ENCODE measurements around the gene TRIM28.
"Not testable (repeated sequence)": the region's sequence is repeated elsewhere in the genome, so short reads cannot be mapped to it uniquely, and the experiment has no call there.

TRIM28 gene

DNA sequence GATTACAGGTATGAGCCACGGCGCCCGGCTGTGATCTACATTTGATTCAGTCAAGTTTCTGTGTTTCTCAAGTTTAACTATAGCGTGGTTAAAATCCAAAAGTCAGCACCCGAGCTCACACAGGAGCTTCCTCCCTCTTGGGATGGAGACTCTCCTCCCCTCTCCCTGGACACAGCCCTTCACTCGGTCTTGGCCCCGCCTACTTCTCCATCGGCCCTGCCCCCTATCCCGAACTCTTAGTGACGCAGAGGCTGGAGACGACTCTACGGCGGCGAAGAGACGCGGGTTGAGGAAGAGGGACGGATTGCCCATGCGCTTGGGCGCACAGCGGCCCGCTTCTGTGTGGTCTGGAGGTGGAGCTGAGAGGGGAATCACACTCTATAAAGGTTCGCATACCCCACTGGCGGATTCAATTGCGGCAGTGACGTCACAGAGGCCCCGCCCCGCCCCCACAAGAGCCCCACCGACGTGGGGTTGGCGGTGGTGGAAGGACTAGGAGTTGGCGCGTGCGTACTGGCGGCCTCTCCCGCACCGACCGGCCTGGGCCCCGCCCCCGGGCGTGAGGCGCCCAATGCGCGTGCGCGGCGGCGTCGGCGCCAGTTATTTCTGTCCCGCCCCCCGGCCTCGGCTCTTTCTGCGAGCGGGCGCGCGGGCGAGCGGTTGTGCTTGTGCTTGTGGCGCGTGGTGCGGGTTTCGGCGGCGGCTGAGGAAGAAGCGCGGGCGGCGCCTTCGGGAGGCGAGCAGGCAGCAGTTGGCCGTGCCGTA lies at the start of gene TRIM28:
Gene TRIM28 (plus strand): TSS at position 239 of the 765 bp plus-strand sequence. CDS start 694 bp downstream, outside the sequence.
- DNase-seq (ENCODE audit: low read depth), result peak; percentile 98

DNA sequence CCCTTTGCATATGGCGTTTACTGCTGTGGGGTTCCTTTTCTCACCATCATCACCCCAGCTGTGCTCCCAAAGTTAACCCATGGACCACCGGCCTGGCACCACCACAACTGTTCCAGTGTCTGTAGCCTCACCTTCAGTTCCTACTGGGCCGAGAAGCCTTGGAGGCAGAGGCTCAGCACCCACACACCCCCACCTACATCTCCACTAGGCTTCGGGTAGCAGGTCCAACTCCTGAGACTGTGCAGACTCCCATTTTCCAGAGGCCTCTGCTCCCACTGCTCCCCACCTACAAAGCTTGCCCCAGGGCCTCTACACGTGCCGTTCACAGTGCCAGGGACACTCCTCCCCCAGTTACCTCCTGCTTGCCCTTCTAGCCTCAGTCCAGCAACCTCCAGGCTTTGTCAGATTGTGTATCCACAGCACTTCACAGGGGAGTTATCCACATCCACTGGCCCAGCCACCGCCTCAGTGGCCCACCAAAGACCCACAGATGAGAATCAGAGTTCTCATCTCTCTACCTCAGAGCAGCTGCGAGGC lies 46.2 kb upstream of the TRIM28 start:
- DNase-seq (ENCODE audit: low read depth), result no peak

DNA sequence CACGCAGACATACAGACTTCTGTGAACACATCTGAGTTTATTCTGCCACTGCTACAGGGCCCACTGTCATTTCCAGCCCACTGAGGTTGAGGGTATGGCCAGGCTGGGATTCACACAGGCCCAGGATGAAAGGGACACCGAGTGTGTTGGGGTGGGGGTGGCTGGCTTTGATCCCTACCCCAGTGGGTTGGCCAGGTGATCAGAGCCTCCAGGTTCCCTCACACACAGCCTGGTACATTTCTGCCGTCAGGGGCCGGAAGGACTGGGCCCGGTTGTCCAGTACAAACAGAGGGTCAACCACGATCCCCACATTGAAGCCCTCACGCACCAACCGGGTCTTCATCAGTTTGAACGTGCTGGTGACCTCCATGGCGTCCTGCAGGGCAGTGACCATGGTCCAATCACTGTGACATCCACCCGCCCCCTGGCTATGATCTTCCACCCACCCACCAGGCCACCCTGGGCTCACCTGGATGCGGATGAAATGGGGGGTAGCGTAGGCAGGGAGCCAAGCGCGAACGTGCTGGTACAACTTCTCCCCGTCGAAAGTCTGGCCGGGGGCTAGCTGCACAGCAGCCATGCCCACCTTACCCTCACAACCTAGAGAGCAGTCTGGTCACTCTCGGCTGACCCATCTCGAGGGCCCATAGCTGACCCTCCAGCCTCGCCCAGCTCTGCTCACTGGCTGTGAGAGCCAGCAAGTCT lies 45.4 kb upstream of the TRIM28 start:
- no peak for DNase-seq (ENCODE audit: low read depth)

DNA sequence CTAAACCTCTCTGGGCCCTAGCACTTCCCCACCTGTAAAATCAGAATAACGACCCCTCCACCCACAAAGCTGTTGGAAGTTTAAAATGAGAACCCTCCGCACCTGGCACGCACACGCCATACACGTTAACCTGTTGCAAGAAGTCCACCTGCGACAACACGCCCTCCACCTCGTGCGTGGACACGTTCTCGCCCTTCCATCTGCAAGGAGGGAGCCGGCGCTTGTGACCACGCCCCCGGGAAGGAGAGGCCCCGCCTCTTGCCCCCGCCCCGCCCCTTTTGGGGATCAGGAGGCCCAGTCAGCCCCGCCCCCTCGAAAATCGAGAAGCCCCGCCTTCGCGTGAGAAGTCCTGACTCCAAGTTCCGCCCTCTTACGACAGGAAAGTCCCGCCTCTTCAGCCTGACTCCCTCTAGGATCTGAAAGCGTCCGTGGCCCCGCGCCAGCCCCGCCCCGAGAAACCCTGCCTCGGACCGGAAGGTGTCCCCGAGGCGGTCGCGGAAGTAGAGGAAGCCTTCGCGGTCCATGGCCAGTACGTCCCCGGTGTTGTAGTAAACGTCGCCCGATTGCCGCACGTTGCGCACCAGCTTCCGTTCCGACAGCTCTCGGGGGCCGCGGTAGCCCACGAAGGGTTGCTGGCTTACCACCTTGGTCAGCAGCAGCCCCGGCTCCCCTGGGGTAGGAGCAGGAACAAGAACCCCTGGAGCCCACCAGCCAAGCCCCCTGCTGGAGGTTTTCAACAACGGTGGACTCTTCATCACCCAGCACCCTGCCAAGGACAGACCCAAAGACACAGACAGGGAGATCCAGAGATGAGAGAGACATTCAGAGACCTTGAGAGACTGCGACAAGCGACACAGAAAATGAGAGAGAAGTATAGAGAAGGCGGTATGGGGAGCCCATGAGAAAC lies 44.6 kb upstream of the TRIM28 start:
- DNase-seq (ENCODE audit: low read depth), result peak; percentile 96

DNA sequence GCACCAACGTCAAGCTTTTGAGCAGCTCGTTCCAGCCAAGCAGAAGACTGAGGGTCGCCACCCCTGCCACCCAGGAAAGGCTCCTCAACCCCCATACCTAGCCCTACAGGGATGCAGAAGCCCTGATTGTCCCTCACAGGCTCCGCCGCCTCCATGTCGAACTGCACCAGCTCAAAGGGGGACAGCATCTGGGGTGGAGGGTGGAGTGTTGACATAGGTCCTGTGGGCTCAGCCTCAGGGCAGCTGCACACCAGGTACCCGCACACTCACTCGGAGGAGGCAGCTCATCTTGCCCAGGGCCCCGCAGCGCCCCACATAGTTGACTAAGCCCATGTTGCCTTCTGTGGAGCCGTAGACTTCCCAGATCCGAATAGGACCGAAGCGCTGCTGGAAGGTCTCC lies 43.6 kb upstream of the TRIM28 start:
- DNase-seq (ENCODE audit: low read depth), result no peak

DNA sequence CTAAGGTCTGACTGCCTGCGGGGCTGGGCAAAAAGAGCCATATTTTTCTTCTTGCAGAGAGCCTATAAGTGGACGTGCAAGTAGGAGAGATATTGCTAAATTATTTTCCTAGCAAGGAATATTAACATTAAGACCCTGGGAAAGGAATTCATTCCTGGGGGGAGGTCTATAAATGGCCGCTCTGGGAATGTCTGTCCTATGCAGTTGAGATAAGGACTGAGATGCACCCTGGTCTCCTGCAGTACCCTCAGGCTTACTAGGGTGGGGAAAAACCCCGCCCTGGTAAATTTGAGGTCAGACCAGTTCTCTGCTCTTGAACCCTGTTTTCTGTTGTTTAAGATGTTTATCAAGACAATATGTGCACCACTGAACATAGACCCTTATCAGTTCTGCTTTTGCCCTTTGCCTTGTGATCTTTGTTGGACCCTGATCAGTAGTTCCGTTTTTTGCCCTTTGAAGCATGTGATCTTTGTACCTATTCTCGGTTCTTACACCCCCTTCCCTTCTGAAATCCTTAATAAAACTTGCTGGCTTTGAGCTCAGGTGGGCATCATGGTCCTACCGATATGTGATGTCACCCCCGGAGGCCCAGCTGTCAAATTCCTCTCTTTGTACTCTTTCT lies 36.2 kb upstream of the TRIM28 start:
- DNase-seq (ENCODE audit: low read depth), result not testable (repeated sequence)

DNA sequence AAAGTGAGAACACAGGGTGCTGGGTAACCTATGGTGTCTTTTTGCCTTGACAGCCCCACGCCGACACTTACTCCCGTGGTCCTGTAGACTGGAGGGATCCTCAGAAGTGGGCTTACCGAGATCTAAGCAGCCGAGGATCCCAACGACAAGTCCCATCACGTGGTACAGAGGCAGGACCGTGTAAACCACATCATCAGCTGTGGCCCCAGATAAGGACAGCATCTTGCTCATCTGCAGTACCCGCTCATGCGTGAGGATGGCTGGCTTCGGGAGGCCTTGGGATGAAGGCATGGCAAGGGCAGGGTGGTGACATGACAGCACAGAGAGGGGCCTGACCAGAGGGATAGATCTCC lies 34.2 kb upstream of the TRIM28 start:
- DNase-seq (ENCODE audit: low read depth), result no peak

DNA sequence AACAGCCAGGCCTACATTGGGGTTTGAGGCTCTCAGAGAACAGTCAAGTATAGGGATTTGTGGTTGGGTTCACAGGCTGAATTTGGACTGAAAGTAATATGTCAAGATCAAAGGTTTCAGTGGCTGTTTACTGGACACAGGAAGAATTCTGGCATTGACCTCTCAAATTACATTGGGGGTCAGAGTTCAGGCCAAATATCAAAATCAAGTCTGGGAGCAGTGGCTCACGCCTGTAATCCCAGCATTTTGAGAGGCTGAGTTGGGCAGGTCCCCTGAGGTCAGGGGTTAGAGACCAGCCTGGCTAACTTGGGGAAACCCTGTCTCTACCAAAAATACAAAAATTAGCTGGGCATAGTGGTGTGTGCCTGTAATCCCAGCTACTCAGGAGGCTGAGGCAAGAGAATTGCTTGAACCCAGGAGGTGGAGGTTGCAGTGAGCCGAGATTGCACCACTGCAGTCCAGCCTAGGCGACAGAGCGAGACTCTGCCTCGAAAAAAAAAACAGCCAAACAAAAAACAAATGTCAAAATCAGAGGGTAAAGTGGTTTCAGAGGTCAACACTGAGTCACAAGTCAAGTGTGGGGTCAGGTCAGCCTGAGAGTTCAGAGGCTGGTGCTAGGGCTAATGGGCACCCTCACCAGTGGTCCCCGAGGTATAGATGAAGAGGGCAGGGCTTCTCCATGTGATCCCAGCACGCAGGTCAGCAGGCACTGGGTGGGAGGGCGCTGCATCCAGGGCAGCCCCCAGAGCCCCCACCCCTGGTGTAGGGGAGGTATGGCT lies 33.6 kb upstream of the TRIM28 start:
- no peak for DNase-seq (ENCODE audit: low read depth)

DNA sequence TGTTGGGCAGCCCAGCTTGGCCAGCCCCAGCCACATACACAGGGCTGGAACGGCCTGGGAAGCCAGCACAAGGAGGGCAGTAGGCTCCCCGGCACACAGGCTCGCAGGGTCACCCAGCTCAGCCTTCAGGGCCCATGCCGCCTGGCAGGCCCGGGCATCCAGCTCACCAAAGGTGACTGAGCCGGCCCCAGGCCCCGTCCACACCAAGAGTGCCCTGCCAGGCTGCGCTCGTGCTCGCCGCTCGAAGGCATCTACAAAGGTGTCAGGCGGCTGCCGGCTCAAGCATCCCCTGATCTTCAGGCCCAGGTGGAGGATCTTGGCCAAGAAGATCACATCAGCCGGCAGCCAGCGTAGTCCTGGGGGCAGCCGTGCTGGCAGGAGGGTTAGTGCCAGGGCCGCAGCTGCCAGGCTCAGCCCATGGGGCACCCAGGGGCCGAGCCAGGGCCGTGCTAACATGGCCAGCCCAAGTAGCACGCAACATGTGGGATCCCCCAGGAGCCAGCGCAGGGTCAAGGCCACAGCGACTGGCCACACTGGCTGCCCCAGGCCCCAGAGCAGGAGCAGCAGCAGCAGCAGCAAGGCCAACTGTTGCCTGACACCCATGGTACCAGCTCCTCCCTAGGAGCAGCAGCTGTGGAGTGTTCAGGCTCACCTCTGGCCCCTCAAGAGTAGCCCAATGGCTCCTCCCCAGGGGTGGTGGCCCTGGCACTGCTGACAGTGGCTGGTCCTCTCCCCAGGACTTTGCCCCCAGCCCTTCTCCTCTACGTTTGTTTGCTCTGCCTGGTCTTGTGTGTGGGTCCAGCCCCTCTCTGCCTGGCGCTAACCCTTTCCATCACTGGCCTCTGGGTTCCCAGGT lies 32.3 kb upstream of the TRIM28 start, which contains the start of gene SLC27A5:
Gene SLC27A5 (minus strand): TSS at position 640 of the 856 bp plus-strand sequence. CDS start 37 bp downstream, at position 603.
- DNase-seq (ENCODE audit: low read depth), result no peak

DNA sequence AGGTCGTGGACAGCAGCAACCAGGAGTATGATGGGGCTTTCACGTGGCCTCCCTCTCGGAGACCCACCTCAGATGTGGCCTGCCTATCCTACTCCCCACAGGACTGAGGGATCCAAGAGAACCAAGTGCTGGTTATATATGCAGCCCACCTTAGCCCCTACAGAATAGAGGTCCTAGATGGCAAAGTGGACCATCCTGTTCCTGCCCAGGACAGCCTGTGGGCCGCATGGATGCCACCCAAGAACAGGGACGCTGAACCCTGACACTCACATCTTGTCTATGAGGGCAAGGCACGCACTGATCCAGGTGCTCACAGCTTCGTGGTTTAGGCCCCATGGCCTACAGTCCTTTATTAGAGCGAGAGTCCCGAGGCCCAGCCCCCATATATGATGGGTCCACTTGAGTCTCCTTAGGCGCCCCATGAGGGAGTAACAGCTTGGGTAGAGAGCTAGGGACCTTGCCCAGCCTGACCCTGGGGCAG lies 30.6 kb upstream of the TRIM28 start:
- DNase-seq (ENCODE audit: low read depth), result no peak

DNA sequence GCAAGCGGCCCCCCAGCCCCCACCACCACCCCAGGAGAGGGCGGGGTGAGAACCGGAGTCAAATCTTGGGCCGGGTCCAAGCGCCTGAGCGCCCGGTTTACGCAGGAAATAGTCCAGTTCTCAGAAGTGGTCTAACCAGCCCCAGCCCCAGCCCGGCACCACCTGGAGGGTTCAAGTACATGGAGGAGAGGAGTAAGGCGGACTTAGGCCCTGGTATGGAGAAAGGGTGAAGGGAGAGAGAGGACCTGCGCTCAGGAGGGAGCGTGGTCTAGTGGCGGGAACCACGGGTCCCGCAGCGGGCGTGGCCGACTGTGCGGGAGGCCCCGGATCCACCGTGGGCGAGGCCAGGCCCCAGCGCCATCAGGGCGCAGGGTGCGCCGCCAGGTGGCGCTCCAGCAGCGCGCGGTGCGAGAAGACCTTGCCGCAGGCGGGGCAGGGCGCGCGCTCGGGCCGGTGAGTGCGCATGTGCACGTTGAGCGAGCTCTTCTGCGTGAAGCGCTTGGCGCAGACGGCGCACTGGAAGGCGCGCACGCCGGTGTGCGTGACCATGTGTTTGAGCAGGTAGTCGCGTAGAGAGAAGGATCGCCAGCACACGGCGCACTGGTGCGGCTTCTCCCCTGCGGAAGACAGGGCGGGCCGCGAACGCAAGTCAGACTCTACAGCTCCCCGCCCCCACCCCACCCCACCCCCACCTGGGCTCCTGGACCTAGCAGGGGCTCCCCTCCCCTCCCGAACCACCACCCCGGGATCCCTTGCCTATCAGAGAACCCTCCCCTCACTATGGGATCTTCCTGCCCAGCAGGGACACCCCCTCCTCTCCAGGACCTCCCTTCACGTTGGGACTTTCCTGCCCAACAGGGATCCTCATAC lies 29.9 kb upstream of the TRIM28 start:
- peak; percentile 60 for DNase-seq (ENCODE audit: low read depth)

DNA sequence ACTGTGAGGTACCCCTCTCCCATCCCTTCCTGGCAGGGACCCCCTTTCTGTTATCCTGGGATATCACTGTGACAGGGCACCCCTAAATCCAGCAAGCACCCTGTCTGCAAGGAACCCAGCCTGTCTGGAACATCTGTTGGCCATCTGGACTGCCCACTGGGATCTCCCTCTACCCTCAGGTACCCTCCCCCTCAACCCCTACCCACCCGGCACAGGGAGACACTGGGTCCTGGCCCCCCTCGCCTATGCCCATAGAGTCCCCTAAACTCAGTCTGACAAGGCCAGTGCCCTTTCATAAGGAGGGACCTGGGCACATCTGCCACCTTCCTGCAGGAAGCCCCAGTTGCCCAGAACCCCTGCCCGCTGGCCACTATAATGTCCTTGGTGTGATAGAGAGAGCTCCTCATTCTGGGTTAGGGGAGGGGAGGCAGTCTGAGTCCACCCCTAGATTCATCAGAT lies 29.3 kb upstream of the TRIM28 start:
- DNase-seq (ENCODE audit: low read depth), result no peak

DNA sequence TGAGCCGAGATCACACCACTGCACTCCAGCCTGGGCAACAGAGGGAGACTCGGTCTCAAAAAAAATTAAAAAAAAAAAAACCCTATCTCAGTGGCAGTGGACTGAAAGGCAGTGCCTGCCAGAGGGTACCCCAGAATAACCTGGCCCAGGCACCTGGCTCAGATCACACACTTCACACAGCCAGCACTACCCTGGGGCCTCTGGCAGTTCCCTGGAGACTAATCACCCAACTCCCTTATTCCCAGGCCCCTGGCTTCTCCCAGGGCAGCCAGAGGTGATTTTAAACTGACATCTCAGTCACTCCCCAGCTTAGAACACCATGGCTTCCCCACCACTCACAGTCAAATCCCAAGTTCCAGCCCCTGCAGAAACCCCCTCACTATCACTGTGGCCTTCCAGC lies 28.6 kb upstream of the TRIM28 start:
- DNase-seq (ENCODE audit: low read depth), result no peak

DNA sequence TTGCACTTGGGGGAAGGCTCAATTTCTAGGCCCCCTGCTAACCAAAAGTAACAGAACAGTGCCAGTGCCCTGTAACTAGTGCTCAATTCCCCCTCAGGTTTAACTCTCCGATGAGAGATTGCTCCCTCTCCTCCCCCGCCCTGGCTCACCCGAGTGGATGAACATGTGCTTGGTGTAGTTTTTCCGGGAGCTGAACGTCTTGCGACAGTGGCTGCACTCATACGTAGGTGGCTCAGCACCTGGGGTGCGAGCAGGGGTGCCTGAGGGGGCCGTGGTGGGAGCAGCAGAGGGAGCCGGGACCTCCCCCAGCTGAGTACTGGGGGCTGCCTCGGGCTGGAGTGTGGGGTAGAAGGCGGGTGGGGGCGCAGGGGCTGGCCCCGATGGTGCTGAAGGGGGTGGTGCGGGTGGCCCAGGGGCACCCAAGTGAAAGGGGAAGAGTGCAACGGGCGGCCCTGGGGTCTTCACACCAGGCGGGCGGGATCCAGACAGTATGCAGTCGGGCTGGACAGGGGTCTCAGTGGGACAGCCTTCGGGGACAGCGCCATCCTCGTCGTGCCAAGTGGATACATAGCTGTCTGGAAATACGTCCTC lies 27.5 kb upstream of the TRIM28 start:
- no peak for DNase-seq (ENCODE audit: low read depth)

DNA sequence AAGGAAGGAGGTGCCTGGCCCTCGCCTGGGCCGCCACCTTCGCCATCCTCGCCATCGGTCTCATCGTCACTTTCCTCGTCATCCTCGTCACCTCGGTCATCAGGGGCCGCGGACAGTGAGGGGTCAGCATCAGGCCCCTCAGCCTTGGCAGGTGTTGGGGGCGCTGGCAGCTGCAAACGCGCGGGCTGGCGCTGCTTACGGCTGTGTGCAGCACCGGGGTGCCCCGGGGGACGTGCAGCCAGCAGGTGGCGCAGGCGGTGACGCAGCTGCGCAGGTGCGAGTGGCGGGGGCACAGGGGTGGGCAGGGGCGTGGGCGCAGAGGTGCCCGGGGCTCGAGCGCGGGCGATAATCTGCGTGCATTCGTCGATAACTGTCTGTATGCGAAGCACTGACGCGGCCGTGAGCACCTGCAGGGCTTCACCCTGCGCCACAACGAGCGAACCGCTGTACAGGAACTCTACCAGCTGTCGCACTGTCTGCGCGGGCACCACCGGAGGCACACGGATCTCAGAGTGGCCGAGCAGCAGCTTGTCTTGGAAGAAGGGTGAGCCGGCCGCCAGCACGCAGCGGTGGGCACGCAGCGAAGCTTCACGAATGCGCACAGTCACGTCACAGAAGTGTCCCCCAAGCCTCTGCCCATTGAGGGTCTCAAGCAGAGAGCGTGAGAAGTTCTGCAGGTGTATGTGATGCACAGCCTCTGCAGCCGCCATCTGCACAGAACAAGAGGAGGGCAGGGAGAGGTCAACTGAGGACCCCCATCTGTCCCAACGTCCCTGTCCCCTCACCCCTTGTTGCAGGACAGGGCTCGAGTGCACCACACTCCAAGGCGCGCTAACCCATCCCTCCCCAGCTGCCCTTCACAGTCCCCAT lies 26.7 kb upstream of the TRIM28 start:
- no peak for DNase-seq (ENCODE audit: low read depth)

DNA sequence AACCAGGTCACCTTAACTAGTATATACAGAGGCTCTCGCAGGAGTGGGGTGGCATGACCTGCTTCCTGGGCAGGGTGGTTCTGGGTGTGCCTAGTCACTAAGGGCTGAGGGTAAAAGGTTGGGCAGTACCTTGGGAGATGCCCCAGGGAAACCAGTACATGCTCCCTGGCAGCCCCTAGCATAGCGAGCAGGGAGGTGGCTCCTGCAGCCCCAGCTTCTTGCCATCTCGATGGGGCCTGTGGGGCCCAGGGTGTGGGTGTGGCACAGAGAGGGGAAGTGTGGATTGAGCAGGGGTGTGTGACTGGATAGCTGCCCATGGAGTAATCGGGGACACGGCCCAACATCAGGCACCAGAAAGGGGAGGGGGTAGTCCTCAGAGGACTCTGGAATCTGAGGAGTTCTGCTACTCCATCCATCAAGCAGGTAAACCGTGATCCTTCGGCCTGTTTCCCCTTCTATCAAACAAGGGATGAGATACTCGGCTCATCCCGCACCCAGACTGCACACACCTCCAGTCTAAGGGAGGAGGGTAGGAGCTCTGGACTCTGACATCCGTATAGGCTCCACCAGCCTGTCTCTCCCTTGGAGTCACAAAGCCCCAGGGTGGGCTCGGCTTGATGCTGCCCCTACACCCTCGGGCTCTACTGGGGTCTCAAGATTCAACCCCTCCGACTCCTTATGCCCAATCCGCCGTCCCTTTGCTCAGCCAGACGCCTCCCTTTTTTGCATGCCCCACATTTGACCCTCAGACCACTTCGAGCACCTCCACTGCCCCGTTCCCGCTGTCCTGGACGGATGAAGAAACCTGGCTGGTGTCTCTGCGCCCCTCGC lies 25.4 kb upstream of the TRIM28 start:
- no peak for DNase-seq (ENCODE audit: low read depth)

DNA sequence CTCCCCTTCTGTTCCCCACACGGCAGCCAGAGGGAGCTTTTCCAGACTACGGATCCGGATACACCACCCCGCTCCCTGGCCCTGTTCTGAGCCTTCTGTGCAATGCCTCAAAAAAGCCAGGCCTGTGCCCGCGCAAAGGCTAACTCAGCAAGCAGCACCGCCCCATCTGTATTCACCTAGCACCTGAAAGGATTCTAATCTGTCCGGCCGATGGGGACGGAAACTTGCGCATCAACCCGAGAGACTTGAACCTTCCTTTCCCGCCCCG lies 24.8 kb upstream of the TRIM28 start:
- DNase-seq (ENCODE audit: low read depth), result peak; percentile 48
